ENCODE data around the gene MGME1.

GRCh38 chr20:17941826-17942196 lies 27.0 kb upstream of the MGME1 start:
- TF ChIP-seq EP300 (IDR thresholded peaks at IDR 0.05) (no peak), POLR2A (IDR thresholded peaks at IDR 0.05) (no peak)
